ENCODE results near the gene DIP2C.

Gene DIP2C

DNA sequence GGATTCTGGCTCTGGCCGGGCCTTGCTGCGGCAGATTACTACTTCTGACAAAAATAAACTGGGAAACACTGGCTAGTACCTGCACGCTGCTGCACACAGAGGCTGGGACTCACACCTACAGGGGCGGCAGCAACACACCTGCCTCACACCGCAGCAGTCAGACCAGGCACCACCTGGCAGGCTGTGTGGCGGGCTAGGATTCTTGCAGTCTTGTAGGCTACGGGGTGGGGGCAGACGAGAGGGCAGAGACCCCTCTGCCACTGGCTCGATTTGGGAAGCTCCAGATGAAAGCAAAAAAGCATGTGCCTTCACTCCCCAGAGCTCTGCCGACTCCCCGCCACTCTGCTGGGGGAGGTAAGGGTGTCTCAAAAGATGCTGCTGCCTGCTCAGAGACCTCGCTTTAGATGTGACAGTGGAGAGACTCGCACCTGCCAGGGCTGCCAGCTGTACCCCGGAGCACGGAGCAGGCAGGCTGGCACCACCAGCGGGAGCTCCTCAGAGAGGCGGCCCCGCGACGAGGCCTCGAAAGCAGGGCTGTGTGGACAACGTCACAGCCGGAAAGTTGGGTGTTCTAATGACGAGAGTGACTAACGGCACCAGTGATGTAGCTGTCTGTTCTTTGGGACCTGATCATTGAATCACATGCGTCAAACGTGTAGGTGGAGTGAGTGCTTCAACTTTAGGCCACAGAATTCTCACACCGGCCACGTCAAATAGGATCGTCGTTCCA, 303.7 kb downstream of the DIP2C start:
- H3K27ac ChIP-seq: no peak overlapping the region
- TF ChIP-seq, protein P1, sequence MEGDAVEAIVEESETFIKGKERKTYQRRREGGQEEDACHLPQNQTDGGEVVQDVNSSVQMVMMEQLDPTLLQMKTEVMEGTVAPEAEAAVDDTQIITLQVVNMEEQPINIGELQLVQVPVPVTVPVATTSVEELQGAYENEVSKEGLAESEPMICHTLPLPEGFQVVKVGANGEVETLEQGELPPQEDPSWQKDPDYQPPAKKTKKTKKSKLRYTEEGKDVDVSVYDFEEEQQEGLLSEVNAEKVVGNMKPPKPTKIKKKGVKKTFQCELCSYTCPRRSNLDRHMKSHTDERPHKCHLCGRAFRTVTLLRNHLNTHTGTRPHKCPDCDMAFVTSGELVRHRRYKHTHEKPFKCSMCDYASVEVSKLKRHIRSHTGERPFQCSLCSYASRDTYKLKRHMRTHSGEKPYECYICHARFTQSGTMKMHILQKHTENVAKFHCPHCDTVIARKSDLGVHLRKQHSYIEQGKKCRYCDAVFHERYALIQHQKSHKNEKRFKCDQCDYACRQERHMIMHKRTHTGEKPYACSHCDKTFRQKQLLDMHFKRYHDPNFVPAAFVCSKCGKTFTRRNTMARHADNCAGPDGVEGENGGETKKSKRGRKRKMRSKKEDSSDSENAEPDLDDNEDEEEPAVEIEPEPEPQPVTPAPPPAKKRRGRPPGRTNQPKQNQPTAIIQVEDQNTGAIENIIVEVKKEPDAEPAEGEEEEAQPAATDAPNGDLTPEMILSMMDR (conservative IDR thresholded peaks at IDR 0.05): no peak
- no peak for TF ChIP-seq ZFX (IDR thresholded peaks at IDR 0.05)

DNA sequence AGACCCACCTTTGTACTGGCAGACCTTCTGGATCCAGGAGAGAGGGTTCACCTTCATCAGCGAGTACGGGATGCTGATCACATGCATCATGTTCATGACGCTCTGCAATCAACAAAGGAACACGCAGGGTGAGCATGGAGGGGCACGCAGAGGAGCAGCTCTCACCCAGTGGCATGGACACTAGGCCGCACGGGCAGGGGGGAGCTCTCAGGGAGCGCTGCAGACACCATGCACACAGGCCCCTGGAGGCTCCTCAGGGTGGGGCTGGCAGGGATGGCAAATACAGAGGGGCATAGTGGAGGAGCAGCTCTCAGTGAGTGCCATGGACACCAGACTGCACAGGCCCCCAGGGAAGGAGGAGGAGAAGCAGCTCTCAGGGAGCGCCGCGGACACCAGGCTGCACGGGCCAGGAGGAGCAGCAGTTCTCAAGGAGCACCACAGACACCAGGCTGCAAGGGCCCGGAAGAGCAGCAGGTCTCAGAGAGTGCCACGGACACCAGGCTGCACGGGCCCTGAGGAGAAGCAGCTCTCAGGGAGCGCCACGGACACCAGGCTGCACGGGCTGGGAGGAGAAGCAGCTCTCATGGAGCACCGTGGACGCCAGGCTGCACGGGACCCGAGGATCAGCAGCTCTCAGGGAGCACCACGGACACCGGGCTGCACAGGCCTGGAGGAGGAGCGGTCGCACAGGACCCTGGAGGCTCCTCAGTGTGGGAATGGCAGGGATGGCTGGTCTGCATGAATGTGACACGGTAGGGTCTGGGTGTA, 304.7 kb downstream of the DIP2C start:
- no peak overlapping the region for H3K27ac ChIP-seq
- no peak for TF ChIP-seq ZFX (IDR thresholded peaks at IDR 0.05)
- TF ChIP-seq, protein P1 (conservative IDR thresholded peaks at IDR 0.05): no peak

DNA sequence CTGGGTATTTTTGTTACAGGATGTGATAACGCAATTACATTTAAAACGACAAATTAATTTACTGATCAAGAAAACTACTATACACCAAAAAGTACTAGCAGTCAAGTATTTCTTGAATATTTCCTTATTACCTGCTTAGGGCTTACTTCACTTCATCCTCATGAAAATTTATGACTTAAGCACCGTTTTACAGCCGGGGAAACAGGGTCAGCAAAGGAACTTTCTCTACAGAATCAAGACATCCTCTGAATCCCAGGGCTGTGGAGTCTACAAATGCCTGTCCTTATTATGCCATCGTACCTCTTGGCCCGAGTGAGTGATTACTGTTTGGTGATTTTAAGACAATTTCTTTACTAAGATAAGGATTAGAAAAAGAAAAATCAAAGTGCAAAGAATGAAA, 305.9 kb downstream of the DIP2C start:
- no peak for TF ChIP-seq ZFX (IDR thresholded peaks at IDR 0.05)
- TF ChIP-seq, protein P1 (conservative IDR thresholded peaks at IDR 0.05): no peak

DNA sequence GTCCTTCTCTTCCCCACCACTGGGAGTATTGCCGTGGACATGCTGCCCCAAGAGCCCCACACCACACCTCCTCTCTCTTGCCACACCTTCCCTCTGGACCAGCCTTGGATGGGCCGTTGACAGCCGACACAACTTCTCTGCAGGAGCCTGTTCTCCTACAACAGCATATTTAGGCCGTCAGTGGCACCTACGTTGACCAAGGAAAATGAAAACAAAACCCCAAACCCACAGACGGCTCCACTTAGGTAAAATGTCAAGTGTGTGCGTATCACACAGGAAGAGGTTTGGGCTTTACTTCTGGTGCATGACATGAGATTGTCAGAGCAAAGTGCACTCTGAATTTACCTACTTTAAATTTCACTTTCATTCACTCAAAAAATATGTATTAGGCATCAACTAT, 307.7 kb downstream of the DIP2C start:
- H3K27ac ChIP-seq: no peak overlapping the region
- TF ChIP-seq, protein P1 (conservative IDR thresholded peaks at IDR 0.05): no peak
- no peak for TF ChIP-seq ZFX (IDR thresholded peaks at IDR 0.05)

More for the DNA sequence above, 305.9 kb downstream of the DIP2C start:
- H3K27ac ChIP-seq: no peak overlapping the region

DNA sequence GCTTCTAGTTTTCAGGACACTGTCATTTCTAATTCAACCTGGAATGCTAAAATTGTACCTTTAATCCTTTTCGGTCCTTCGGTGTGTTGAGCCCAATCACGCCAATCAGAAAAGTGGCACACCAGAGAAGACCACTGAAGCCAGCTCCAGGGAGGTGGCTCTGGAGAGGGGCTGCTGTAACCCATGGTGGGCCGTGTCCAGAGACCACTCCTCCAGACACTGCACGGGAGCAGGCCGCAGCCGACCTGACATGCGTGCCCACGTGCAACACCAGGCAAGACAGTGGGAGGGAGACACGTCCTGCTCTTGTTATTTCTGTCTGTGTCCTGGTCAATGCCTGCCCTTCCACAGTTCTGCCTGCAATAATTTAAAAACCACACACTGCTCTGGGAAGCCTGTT, 308.1 kb downstream of the DIP2C start:
- no peak overlapping the region for H3K27ac ChIP-seq
- TF ChIP-seq, protein P1 (conservative IDR thresholded peaks at IDR 0.05): no peak
- TF ChIP-seq ZFX (IDR thresholded peaks at IDR 0.05): no peak

DNA sequence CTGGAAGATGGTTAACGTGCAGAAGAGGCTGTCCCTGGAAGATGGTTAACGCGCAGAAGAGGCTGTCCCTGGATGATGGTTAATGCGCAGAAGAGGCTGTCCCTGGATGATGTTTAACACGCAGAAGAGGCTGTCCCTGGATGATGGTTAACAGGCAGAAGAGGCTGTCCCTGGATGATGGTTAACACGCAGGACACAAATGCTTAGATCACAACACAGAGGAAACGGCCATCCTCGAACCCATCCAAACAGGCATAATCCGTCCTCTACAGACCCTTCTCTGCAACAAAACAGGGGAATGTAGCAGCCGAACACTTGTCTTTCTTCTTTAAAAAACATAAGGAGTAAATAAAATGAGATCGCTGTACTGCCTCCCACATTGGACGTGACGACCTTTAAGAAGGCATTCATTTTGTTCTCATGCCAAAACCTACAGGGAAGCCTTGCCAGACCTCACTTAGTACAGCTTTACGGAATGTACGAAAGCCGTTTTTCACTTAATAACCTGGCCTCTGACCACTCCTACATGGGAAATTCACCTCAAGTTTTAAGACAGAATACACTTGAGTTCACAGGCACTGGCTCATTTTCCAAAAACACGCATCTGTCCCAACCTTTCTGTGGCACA, 309.0 kb downstream of the DIP2C start:
- TF ChIP-seq ZFX (IDR thresholded peaks at IDR 0.05): no peak
- TF ChIP-seq, protein P1 (conservative IDR thresholded peaks at IDR 0.05): no peak
- no peak overlapping the region for H3K27ac ChIP-seq
